Naive thymus-derived CD4-positive, alpha-beta T cell (primary cell): ENCODE data around the gene CHST2. TPM values are rescaled to one million over a fixed set of nuclear protein-coding genes. Genes with fewer than 3 reads are reported as not detected.

Experiments used
- ATAC-seq: fragments of 150-1000 bp; cut with Tn5 transposase; 2 replicates; pipeline ENCODE4 v1.10.0; 2021; ENCODE audit warnings: mild to moderate bottlenecking, moderate library complexity
- CTCF ChIA-PET: fragments of 350-600 bp; sonication (Branson Sonifier 250); formaldehyde crosslinking; loops from one replicate; lab custom pipeline; 2021; ENCODE audit warnings: antibody characterized with exemption; lab: Charles Lee
- POLR2A ChIA-PET: fragments of 350-600 bp; sonication (Branson Sonifier 250); formaldehyde crosslinking; loops from one replicate; lab custom pipeline; 2021; ENCODE audit warnings: antibody characterized with exemption, inconsistent platforms; lab: Charles Lee
- DNase-seq, 9 donors: peaks; one replicate each; pipeline versions ENCODE4 v3.0.0 to v3.0.0-alpha.2; 2020 to 2022; ENCODE audit warnings: mixed read lengths in 1 of 9
- H3K27ac ChIP-seq: one replicate; pipeline ENCODE4 v1.7.0; 2013; ENCODE audit warnings: mild to moderate bottlenecking, low read depth, low read length, moderate library complexity
- H3K27me3 ChIP-seq, 2 donors: one replicate each; pipeline ENCODE4 v1.7.0; 2013; ENCODE audit warnings: low read length in 2 of 2, mild to moderate bottlenecking in 2 of 2, moderate library complexity in 2 of 2; ENCODE audit not compliant: control insufficient read depth in 2 of 2, insufficient read depth in 2 of 2
- H3K36me3 ChIP-seq, 3 experiments: 1 replicate in 2 of 3; 2 replicates in 1 of 3; pipeline ENCODE4 v1.7.0; 2013; ENCODE audit warnings: low read length in 3 of 3, mild to moderate bottlenecking in 3 of 3, moderate library complexity in 1 of 3; ENCODE audit not compliant: insufficient read depth in 3 of 3, control insufficient read depth in 2 of 3
- H3K4me1 ChIP-seq, 2 donors: one replicate each; pipeline ENCODE4 v1.7.0; 2013; ENCODE audit warnings: low read length in 2 of 2, mild to moderate bottlenecking in 2 of 2, moderate library complexity in 1 of 2; ENCODE audit not compliant: control insufficient read depth in 2 of 2, insufficient read depth in 2 of 2
- H3K4me3 ChIP-seq: 2 replicates; pipeline ENCODE4 v1.7.0; 2013; ENCODE audit warnings: mild to moderate bottlenecking, low read length
- H3K9me3 ChIP-seq, 3 experiments: 1 replicate in 2 of 3; 2 replicates in 1 of 3; pipeline ENCODE4 v1.7.0; 2013; ENCODE audit warnings: low read length in 3 of 3; ENCODE audit not compliant: control insufficient read depth in 2 of 3
- H3K27ac Mint-ChIP-seq, 9 donors: one replicate each; pipeline ENCODE4 v1.8.0; 2020 to 2022; ENCODE audit warnings: mixed read lengths in 9 of 9, mild to moderate bottlenecking in 8 of 9, moderate library complexity in 5 of 9, inconsistent platforms in 2 of 9
- H3K27me3 Mint-ChIP-seq, 5 donors: one replicate each; pipeline ENCODE4 v1.8.0; 2021 to 2022; ENCODE audit warnings: mixed read lengths in 5 of 5, mild to moderate bottlenecking in 1 of 5
- H3K36me3 Mint-ChIP-seq, 5 donors: one replicate each; pipeline ENCODE4 v1.8.0; 2020 to 2022; ENCODE audit warnings: mixed read lengths in 5 of 5, mild to moderate bottlenecking in 3 of 5, inconsistent platforms in 1 of 5
- H3K4me1 Mint-ChIP-seq, 7 donors: one replicate each; pipeline ENCODE4 v1.8.0; 2020 to 2022; ENCODE audit warnings: mixed read lengths in 7 of 7, mild to moderate bottlenecking in 3 of 7, inconsistent platforms in 1 of 7
- H3K4me3 Mint-ChIP-seq, 10 donors: one replicate each; pipeline ENCODE4 v1.8.0; 2020 to 2022; ENCODE audit warnings: mild to moderate bottlenecking in 10 of 10, mixed read lengths in 10 of 10, moderate library complexity in 6 of 10, inconsistent platforms in 2 of 10
- H3K9me3 Mint-ChIP-seq, 11 donors: one replicate each; pipeline ENCODE4 v1.8.0; 2020 to 2022; ENCODE audit warnings: mixed read lengths in 11 of 11, mild to moderate bottlenecking in 4 of 11, inconsistent platforms in 1 of 11, moderate library complexity in 1 of 11
- intact Hi-C, 2 donors: fragments of 100-400 bp; cut with micrococcal nuclease; formaldehyde crosslinking; loops; one replicate each; pipeline ENCODE4 v1.15.1; 2023
- polyA plus RNA-seq, 2 donors: library from polyadenylated mRNA; unstranded; fragments of 300-500 nt; fragmentation: Illumina TruSeq; gene quantifications; one replicate each; pipeline ENCODE4 v1.2.3, GENCODE V29; 2021
- total RNA-seq, 6 experiments: library from RNA in 5 of 6; stranded (reverse) in 5 of 6; gene quantifications; 1 replicate in 5 of 6; 2 replicates in 1 of 6; pipeline ENCODE4 v1.2.3 and lab custom pipeline; 2021 to 2026

Gene CHST2
- total and polyA plus RNA-seq, 7 experiments from 2014 or later: 3.4 to 12.3 (median 5.6) TPM

DNA sequence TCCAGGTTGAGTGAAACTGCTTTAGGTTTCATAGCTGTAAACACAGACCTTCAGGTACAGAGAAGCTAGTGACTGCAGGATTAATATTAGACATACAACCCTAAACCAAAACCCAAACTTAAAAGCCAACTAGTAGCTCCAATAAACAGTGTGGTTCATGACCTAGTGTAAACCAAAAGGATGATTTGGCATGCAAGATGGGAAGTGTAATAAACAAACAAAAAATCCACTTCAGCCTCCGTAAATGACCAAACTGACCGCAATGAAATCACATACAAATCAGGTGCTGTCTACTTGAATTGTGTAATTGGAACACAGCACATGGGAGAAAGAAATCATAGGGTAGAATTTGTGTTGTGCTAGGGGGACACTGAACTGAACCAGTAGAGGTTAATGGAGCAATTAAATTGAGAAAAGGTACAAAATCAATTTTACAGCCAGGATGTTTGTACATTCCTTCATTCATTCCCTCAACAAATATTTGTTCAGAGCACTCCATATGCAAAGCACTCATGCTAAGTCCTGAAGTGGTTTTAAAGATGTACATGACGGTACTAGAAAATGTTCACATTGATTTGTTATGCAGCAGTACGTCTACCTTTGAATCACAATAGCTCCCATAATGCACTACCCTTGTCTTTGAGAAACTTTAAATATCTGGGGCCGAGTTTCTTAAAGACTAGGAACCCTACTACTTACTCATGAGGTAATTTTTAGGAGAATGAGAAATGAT is 21.4 kb upstream of the CHST2 start:
- no peaks in the 10 kb centered on the region for H3K9me3 ChIP-seq
- Mint-ChIP-seq H3K27me3 (peaks cover 0 to 8% (median 0%) of the 10 kb centered on the region in 5 donors), H3K27ac (no peak overlapping the region), H3K4me1 (no peaks in the 10 kb centered on the region), H3K36me3 (peaks cover 0 to 5% (median 0%) of the 10 kb centered on the region in 5 donors), H3K9me3 (peaks cover 0 to 7% (median 3%) of the 10 kb centered on the region in 11 donors), H3K4me3 (no peak overlapping the region)
- no peak overlapping the region for H3K4me3 ChIP-seq
- intact Hi-C loops: no loop called here
- DNase-seq (no peak), ATAC-seq (no peak)
- no peaks in the 10 kb centered on the region for H3K4me1 ChIP-seq
- H3K36me3 ChIP-seq: no peaks in the 10 kb centered on the region
- H3K27me3 ChIP-seq: no peaks in the 10 kb centered on the region
- CTCF ChIA-PET: no interaction called here
- POLR2A ChIA-PET: interaction anchor here (0.9 kb wide), 1 partner anchor 9 kb away, joined by 3 read pairs; no protein-coding TSS in a partner anchor
- no peak overlapping the region for H3K27ac ChIP-seq

DNA sequence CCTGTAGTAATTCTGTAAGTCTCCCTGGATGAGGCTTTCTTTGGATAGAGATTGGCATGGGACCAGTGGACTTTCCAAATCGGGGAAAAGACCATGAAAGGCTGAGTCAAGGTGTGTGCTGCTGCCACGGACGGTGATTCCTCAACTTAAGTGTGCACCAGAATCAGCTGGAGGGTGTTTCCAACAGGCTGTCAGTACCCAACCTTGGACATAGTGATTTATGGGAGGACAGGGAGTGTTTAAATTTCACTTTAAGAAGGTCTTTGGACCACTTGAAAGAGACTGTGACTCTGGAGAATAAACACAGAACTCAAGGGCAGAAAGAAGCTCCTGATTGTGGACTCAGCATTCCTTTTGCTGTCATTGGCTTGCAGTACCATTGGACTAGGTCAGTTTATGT is 20.4 kb upstream of the CHST2 start:
- Mint-ChIP-seq H3K4me1 (no peaks in the 10 kb centered on the region), H3K9me3 (peaks cover 0 to 12% (median 3%) of the 10 kb centered on the region in 11 donors), H3K27ac (no peak overlapping the region), H3K4me3 (no peak overlapping the region), H3K27me3 (peaks cover 0 to 8% (median 0%) of the 10 kb centered on the region in 5 donors), H3K36me3 (peaks cover 0 to 5% (median 0%) of the 10 kb centered on the region in 5 donors)
- no peak for ATAC-seq
- no peaks in the 10 kb centered on the region for H3K4me1 ChIP-seq
- ChIA-PET CTCF (no interaction called here), POLR2A (no interaction called here)
- no peak for DNase-seq
- H3K4me3 ChIP-seq: no peak overlapping the region
- no peaks in the 10 kb centered on the region for H3K36me3 ChIP-seq
- no peaks in the 10 kb centered on the region for H3K27me3 ChIP-seq
- peaks cover 0 to 1% (median 0%) of the 10 kb centered on the region in 3 experiments for H3K9me3 ChIP-seq
- intact Hi-C loops: no loop called here
- no peak overlapping the region for H3K27ac ChIP-seq

GRCh38 chr3:143099690-143100089 is 19.9 kb upstream of the CHST2 start:
- H3K27ac ChIP-seq: no peak overlapping the region
- intact Hi-C loops: no loop called here
- Mint-ChIP-seq H3K36me3 (peaks cover 0 to 6% (median 5%) of the 10 kb centered on the region in 5 donors), H3K4me3 (no peak overlapping the region), H3K27me3 (peaks cover 0 to 8% (median 0%) of the 10 kb centered on the region in 5 donors), H3K27ac (no peak overlapping the region), H3K9me3 (peaks cover 0 to 17% (median 6%) of the 10 kb centered on the region in 11 donors), H3K4me1 (no peaks in the 10 kb centered on the region)
- no peak overlapping the region for H3K4me3 ChIP-seq
- POLR2A ChIA-PET: no interaction called here
- CTCF ChIA-PET: no interaction called here
- no peaks in the 10 kb centered on the region for H3K36me3 ChIP-seq
- no peaks in the 10 kb centered on the region for H3K4me1 ChIP-seq
- H3K9me3 ChIP-seq: peaks cover 0 to 6% (median 0%) of the 10 kb centered on the region in 3 experiments
- DNase-seq: no peak
- no peaks in the 10 kb centered on the region for H3K27me3 ChIP-seq
- no peak for ATAC-seq

DNA sequence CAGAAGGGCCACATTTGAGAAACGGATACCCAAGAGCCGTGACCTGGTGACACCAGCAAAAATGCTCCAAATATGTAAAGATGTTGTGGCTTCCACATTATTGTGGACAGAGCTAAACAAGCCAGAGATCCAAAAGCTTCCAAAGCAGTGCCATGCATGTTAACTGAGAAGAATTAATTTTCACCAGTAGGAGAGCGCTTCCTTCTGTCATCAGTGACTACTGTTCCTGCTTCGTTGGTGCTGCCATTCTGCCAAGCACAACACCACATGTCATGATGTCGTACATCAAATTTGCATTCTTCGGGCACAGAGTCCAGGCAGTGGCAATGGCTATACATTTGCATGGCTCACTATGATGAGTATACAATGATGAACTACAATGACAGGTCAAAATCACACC is 19.1 kb upstream of the CHST2 start:
- Mint-ChIP-seq H3K36me3 (peaks cover 0 to 10% (median 10%) of the 10 kb centered on the region in 5 donors), H3K4me3 (no peak overlapping the region), H3K4me1 (no peaks in the 10 kb centered on the region), H3K9me3 (peaks cover under 1 to 24% (median 12%) of the 10 kb centered on the region in 11 donors), H3K27ac (no peak overlapping the region), H3K27me3 (peaks cover 0 to 8% (median 0%) of the 10 kb centered on the region in 5 donors)
- H3K4me3 ChIP-seq: no peak overlapping the region
- DNase-seq (no peak), ATAC-seq (no peak)
- POLR2A ChIA-PET: no interaction called here
- CTCF ChIA-PET: no interaction called here
- intact Hi-C loops: no loop called here
- peaks cover 0 to 13% (median 0%) of the 10 kb centered on the region in 3 experiments for H3K9me3 ChIP-seq
- no peaks in the 10 kb centered on the region for H3K36me3 ChIP-seq
- H3K27ac ChIP-seq: no peak overlapping the region
- no peaks in the 10 kb centered on the region for H3K4me1 ChIP-seq
- H3K27me3 ChIP-seq: no peaks in the 10 kb centered on the region

- H3K4me3 ChIP-seq: no peak overlapping the region
- CTCF ChIA-PET: no interaction called here
- H3K4me3 Mint-ChIP-seq: no peak overlapping the region
- H3K9me3 ChIP-seq: peaks cover 0 to 13% (median 0%) of the 10 kb centered on the region in 3 experiments
- H3K4me1 Mint-ChIP-seq: no peaks in the 10 kb centered on the region
- no peak overlapping the region for H3K27ac Mint-ChIP-seq
- no peak overlapping the region for H3K27ac ChIP-seq
- peaks cover 0 to 23% (median 10%) of the 10 kb centered on the region in 5 donors for H3K36me3 Mint-ChIP-seq
- no peaks in the 10 kb centered on the region for H3K36me3 ChIP-seq
- intact Hi-C loops: no loop called here
- no peak for ATAC-seq
- peaks cover 3 to 38% (median 20%) of the 10 kb centered on the region in 11 donors for H3K9me3 Mint-ChIP-seq
- peaks cover 0 to 8% (median 0%) of the 10 kb centered on the region in 5 donors for H3K27me3 Mint-ChIP-seq
- DNase-seq: no peak
- POLR2A ChIA-PET: no interaction called here
- H3K4me1 ChIP-seq: no peaks in the 10 kb centered on the region
- no peaks in the 10 kb centered on the region for H3K27me3 ChIP-seq
Measured at GRCh38 chr3:143101792-143102381, 17.7 kb upstream of the CHST2 start.

DNA sequence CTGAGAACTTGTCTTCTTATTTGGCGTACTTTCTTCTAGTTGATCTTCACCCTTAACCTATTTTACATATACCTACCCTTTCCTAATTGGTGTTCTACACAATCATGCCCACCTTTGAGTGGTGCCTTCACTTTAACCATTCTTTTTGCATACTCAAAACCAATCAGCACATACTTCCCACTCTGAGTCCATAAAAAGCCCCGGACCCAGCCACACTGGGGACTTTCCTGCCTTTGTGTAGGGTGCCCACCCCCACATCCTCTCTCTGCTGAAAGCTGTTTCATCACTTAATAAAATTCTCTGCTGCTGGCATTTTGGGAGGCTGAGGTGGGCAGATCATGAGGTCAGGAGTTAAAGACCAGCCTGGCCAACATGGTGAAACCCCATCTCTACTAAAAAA is 15.9 kb upstream of the CHST2 start:
- Mint-ChIP-seq H3K36me3 (peaks cover 0 to 23% (median 10%) of the 10 kb centered on the region in 5 donors), H3K27ac (no peak overlapping the region), H3K4me3 (no peak overlapping the region), H3K4me1 (no peaks in the 10 kb centered on the region), H3K27me3 (peaks cover 0 to 5% (median 0%) of the 10 kb centered on the region in 5 donors), H3K9me3 (peaks cover 0 to 33% (median 18%) of the 10 kb centered on the region in 11 donors)
- ATAC-seq (no peak), DNase-seq (no peak)
- H3K4me1 ChIP-seq: no peaks in the 10 kb centered on the region
- CTCF ChIA-PET: no interaction called here
- intact Hi-C loops: no loop called here
- H3K27me3 ChIP-seq: no peaks in the 10 kb centered on the region
- H3K36me3 ChIP-seq: no peaks in the 10 kb centered on the region
- no peak overlapping the region for H3K27ac ChIP-seq
- H3K4me3 ChIP-seq: no peak overlapping the region
- H3K9me3 ChIP-seq: peaks cover 0 to 13% (median 0%) of the 10 kb centered on the region in 3 experiments
- POLR2A ChIA-PET: interaction anchor here (0.9 kb wide), 1 partner anchor 506 kb away, joined by 4 read pairs; no protein-coding TSS in a partner anchor
